Caco-2 (cell line): ENCODE measurements around the gene COL11A2. TPM values are rescaled to one million over a fixed set of nuclear protein-coding genes. Genes with fewer than 3 reads are reported as not detected.

ENCODE experiments used
- BruUV-seq: library from RNA; stranded (reverse); fragments of 400-500 nt; replicated peaks from 2 replicates; lab custom pipeline; 2021; lab: Mats Ljungman, UMichigan
- CTCF ChIA-PET: fragments of 300-600 bp; sonication (Branson Sonifier 250); formaldehyde crosslinking; loops from one replicate; lab custom pipeline; 2022; ENCODE audit warnings: antibody characterized with exemption; lab: Charles Lee
- POLR2A ChIA-PET: fragments of 300-600 bp; sonication (Branson Sonifier 250); formaldehyde crosslinking; loops from one replicate; lab custom pipeline; 2022; ENCODE audit warnings: antibody characterized with exemption; lab: Charles Lee
- DNase-seq, 2 experiments: peaks; one replicate each; pipeline versions ENCODE4 v3.0.0 to v3.0.0-alpha.2; 2020 to 2022
- H3K27me3 ChIP-seq: replicated peaks from 2 replicates; pipeline ENCODE4 v1.6.0; 2011; ENCODE audit warnings: low read length; ENCODE audit not compliant: control insufficient read depth, insufficient read depth
- H3K36me3 ChIP-seq: 2 replicates; pipeline ENCODE4 v1.5.1; 2011; ENCODE audit warnings: low read length; ENCODE audit not compliant: control insufficient read depth, insufficient read depth
- H3K4me1 ChIP-seq: fragments of 250-450 bp; sonication (Bioruptor Pico); 2 replicates; pipeline ENCODE4 v1.5.1; 2020; ENCODE audit warnings: mild to moderate bottlenecking
- H3K4me3 ChIP-seq: 2 replicates; pipeline ENCODE4 v1.5.1; 2011; ENCODE audit warnings: low read depth, mild to moderate bottlenecking, control low read depth, low read length
- H3K9me3 ChIP-seq: fragments of 250-450 bp; sonication (Bioruptor Pico); 2 replicates; pipeline ENCODE4 v1.5.1; 2020; ENCODE audit warnings: mild to moderate bottlenecking, moderate library complexity
- H3K27ac Mint-ChIP-seq: one replicate; pipeline ENCODE4 v1.8.0; 2022; ENCODE audit warnings: mixed read lengths; ENCODE audit not compliant: unreplicated experiment
- H3K27me3 Mint-ChIP-seq: one replicate; pipeline ENCODE4 v1.8.0; 2022; ENCODE audit warnings: mixed read lengths; ENCODE audit not compliant: insufficient read depth, unreplicated experiment
- H3K36me3 Mint-ChIP-seq: one replicate; pipeline ENCODE4 v1.8.0; 2022; ENCODE audit warnings: mild to moderate bottlenecking, mixed read lengths; ENCODE audit not compliant: insufficient read depth, unreplicated experiment
- H3K4me1 Mint-ChIP-seq: one replicate; pipeline ENCODE4 v1.8.0; 2022; ENCODE audit warnings: low read depth, mixed read lengths; ENCODE audit not compliant: unreplicated experiment
- H3K4me3 Mint-ChIP-seq: one replicate; pipeline ENCODE4 v1.8.0; 2022; ENCODE audit warnings: mild to moderate bottlenecking, moderate library complexity, mixed read lengths; ENCODE audit not compliant: unreplicated experiment
- H3K9me3 Mint-ChIP-seq: one replicate; pipeline ENCODE4 v1.8.0; 2022; ENCODE audit warnings: mixed read lengths; ENCODE audit not compliant: unreplicated experiment
- intact Hi-C: fragments of 100-400 bp; cut with micrococcal nuclease; formaldehyde crosslinking; loops from one replicate; pipeline ENCODE4 v1.10.0; 2022; ENCODE audit not compliant: unreplicated experiment
- total RNA-seq: library from RNA; stranded (reverse); gene quantifications from 2 replicates; pipeline ENCODE4 v1.2.3, GENCODE V29; 2022
- TF ChIP-seq, protein P1 (sequence below), 2 experiments: fragments of 200-600 bp in 1 of 2; IDR thresholded peaks; 1 replicate in 1 of 2; 2 replicates in 1 of 2; pipeline versions ENCODE4 v1.5.1 to v1.8.0; 2011 to 2022; ENCODE audit warnings: antibody characterized with exemption in 1 of 2, control low read depth in 1 of 2, inconsistent platforms in 1 of 2, low read depth in 1 of 2, low read length in 1 of 2, mild to moderate bottlenecking in 1 of 2, moderate library complexity in 1 of 2; ENCODE audit not compliant: insufficient read depth in 1 of 2, severe bottlenecking in 1 of 2, unreplicated experiment in 1 of 2

COL11A2 gene
- total RNA-seq, 1 experiment from 2014 or later, result 1.3 TPM

DNA sequence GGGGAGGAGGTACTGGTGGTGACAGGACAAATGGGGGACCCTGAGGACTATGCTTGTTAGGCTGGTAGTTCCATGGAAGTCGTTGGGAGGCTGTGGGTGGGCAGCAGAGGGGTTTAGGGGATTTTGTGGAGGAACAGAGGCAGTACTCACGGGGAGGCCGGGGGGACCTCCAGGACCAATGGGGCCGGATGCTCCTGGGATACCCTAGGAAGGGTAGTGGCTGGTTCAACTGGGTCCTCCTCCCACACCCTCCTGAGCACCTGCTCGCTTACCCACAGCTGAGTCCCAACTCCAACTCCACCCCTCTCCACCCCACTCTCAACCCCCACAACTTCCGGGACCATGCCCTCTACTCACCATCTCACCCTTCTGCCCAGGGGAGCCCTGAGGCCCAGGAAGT lies 25.9 kb downstream of the COL11A2 start:
- no peaks in the 10 kb centered on the region for H3K36me3 Mint-ChIP-seq
- H3K4me1 Mint-ChIP-seq, result peaks cover 8% of the 10 kb centered on the region
- DNase-seq, result peak in 1 of 2 experiments; percentile 29
- no peak overlapping the region for H3K4me3 ChIP-seq
- H3K4me1 ChIP-seq, result no peaks in the 10 kb centered on the region
- BruUV-seq, result no TSS peak
- intact Hi-C loops, result no loop called here
- ChIA-PET CTCF (no interaction called here), POLR2A (no interaction called here)
- TF ChIP-seq, protein P1, sequence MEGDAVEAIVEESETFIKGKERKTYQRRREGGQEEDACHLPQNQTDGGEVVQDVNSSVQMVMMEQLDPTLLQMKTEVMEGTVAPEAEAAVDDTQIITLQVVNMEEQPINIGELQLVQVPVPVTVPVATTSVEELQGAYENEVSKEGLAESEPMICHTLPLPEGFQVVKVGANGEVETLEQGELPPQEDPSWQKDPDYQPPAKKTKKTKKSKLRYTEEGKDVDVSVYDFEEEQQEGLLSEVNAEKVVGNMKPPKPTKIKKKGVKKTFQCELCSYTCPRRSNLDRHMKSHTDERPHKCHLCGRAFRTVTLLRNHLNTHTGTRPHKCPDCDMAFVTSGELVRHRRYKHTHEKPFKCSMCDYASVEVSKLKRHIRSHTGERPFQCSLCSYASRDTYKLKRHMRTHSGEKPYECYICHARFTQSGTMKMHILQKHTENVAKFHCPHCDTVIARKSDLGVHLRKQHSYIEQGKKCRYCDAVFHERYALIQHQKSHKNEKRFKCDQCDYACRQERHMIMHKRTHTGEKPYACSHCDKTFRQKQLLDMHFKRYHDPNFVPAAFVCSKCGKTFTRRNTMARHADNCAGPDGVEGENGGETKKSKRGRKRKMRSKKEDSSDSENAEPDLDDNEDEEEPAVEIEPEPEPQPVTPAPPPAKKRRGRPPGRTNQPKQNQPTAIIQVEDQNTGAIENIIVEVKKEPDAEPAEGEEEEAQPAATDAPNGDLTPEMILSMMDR (IDR thresholded peaks at IDR 0.05; ENCODE audit: insufficient read depth in 1 of 2, low read depth in 1 of 2, low read length in 1 of 2, severe bottlenecking in 1 of 2, unreplicated experiment in 1 of 2), result no peak
- no peaks in the 10 kb centered on the region for H3K9me3 ChIP-seq
- peaks cover 12% of the 10 kb centered on the region for H3K27me3 Mint-ChIP-seq
- H3K27me3 ChIP-seq, result no peaks in the 10 kb centered on the region
- H3K4me3 Mint-ChIP-seq, result no peak overlapping the region
- H3K27ac Mint-ChIP-seq, result no peak overlapping the region
- H3K36me3 ChIP-seq, result no peaks in the 10 kb centered on the region
- H3K9me3 Mint-ChIP-seq, result no peaks in the 10 kb centered on the region

DNA sequence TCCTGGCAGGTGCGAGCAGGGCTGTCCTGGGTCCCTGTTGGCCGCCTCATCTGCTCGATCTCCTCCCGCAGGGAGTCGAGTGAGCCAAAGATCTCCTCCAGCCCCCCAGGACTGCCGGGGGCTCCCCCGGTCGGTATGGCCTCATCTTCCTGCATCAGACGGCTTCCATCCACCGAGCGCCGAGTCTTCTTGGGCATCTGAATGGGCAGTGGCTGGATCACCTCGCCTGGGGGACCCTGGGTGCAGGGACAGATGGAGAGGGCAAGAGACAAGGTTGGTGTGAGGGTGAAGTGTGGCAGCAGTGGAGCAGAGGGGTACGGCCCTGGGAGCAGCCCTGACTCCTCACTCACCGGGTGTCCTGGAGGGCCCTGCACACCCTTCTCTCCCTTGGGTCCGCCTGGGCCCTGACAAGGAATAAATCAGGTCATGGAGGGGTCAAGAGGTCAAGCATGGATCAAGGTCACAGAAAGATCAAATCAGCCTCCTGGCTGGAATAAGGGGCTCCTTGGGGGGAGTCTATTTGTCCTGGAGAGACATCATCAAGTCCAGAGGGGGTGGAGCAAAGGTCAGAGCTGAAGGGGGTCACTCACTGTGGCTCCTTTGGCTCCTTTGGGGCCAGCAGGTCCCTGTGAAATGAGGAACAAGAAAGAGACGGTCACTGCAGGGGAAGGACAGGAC lies 26.5 kb downstream of the COL11A2 start:
- H3K4me3 ChIP-seq, result no peak overlapping the region
- no TSS peak for BruUV-seq
- H3K27me3 ChIP-seq, result no peaks in the 10 kb centered on the region
- intact Hi-C loops, result no loop called here
- H3K27me3 Mint-ChIP-seq, result peaks cover 12% of the 10 kb centered on the region
- CTCF ChIA-PET, result no interaction called here
- no peak overlapping the region for H3K27ac Mint-ChIP-seq
- peaks cover 12% of the 10 kb centered on the region for H3K4me1 Mint-ChIP-seq
- no peak for DNase-seq
- TF ChIP-seq, protein P1 (IDR thresholded peaks at IDR 0.05; ENCODE audit: insufficient read depth in 1 of 2, low read depth in 1 of 2, low read length in 1 of 2, severe bottlenecking in 1 of 2, unreplicated experiment in 1 of 2), result no peak
- no peaks in the 10 kb centered on the region for H3K36me3 Mint-ChIP-seq
- no peak overlapping the region for H3K4me3 Mint-ChIP-seq
- no peaks in the 10 kb centered on the region for H3K4me1 ChIP-seq
- no peaks in the 10 kb centered on the region for H3K36me3 ChIP-seq
- no peaks in the 10 kb centered on the region for H3K9me3 ChIP-seq
- POLR2A ChIA-PET, result no interaction called here
- no peaks in the 10 kb centered on the region for H3K9me3 Mint-ChIP-seq

DNA sequence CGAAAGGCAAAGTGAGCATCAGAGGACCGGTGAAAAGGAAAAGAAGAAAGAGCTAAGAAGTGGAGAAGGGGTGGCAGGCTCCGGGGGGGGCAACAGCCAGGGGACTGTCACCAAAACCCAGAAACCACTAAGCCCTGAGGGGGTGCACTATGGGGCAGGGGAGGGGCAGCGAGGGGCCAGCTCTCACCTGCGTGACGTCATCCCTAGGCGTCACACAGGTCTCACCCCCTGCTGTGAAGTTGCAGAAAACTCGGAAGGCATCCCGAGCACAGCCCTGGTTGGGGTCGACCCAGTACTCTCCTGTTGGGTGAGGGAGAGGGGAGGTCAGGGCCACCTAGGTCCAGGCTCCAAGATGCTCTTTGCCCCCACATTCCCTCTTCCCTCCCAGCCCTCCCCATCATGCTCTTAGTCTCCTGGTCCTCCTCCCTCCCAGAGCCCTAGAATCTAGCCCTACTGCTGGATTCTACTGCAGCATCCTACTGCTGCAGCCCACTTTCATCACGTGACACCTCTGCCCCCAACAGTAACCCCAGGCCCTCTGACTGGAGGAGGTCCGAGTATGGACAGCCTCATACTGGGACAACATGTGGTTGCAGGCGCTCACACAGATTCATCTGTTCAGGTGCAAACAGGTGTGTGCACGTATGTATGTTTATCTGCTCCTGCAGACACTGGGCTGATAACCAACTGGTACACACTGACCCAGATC lies 27.4 kb downstream of the COL11A2 start:
- Mint-ChIP-seq H3K36me3 (no peaks in the 10 kb centered on the region), H3K4me3 (no peak overlapping the region), H3K27me3 (peaks cover 12% of the 10 kb centered on the region), H3K9me3 (no peaks in the 10 kb centered on the region), H3K4me1 (peaks cover 12% of the 10 kb centered on the region), H3K27ac (no peak overlapping the region)
- no peaks in the 10 kb centered on the region for H3K4me1 ChIP-seq
- TF ChIP-seq, protein P1 (IDR thresholded peaks at IDR 0.05; ENCODE audit: insufficient read depth in 1 of 2, low read depth in 1 of 2, low read length in 1 of 2, severe bottlenecking in 1 of 2, unreplicated experiment in 1 of 2), result no peak
- no peak overlapping the region for H3K4me3 ChIP-seq
- no peaks in the 10 kb centered on the region for H3K27me3 ChIP-seq
- intact Hi-C loops, result no loop called here
- H3K36me3 ChIP-seq, result no peaks in the 10 kb centered on the region
- CTCF ChIA-PET, result interaction anchor here (1.0 kb wide), 1 partner anchor 8 kb away, joined by 3 read pairs; no protein-coding TSS in a partner anchor
- no peaks in the 10 kb centered on the region for H3K9me3 ChIP-seq
- POLR2A ChIA-PET, result interaction anchor here (0.6 kb wide), 1 partner anchor 194 kb away, joined by 4 read pairs; no protein-coding TSS in a partner anchor
- DNase-seq, result peak in 1 of 2 experiments; percentile 28
- no TSS peak for BruUV-seq
